Cardiac fibroblast (primary cell): ENCODE measurements around the gene NCOA3.

Experiments
- DNase-seq, 2 donors: peaks; one replicate each; pipeline versions ENCODE4 v3.0.0 to v3.0.0-alpha.2; 2010; ENCODE audit warnings: low read depth in 2 of 2
- H3K4me3 ChIP-seq, 2 donors: replicated peaks in 1 of 2; 1 replicate in 1 of 2; 2 replicates in 1 of 2; pipeline ENCODE4 v1.5.1; 2011; ENCODE audit warnings: low read depth in 2 of 2, low read length in 2 of 2, mild to moderate bottlenecking in 2 of 2, moderate library complexity in 1 of 2
- TF ChIP-seq, protein P1 (sequence below): IDR thresholded peaks from one replicate; pipeline ENCODE4 v1.5.1; 2011; ENCODE audit warnings: low read depth, mild to moderate bottlenecking, low read length, inconsistent platforms

NCOA3 gene

DNA sequence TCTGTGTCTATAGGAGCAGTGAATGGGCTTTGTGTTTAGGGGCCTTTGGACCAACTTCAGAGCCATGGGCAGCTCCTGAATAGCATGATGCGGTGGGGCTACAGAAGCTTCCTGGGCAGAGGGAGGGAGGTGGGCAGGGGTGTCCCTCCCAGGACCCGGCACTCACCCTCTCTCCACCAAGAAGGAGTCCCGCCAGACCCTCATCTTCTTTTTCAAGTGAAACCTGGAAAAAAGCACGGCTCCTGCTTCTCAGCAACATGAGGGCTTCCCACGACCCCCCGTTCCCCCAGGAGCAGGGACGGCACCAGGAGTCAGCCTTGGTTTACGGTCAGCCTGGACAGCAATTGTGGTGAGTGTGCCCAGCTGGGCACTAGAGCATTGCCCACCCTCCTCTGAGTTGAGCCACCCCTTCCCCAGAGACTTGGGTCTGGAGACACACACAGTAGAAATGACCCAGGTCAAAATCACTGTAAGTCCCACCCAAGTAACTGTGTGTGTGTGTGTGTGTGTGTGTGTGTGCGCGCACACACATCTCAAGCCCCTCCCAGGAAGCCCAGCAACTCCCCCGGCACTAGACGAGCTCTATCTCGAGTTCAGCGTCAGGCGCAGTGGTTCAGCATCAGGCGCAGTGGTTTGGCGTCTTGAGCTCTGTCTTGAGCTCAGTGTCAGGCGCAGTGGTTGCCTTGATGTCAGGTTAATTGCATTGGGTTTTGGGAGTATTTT, 175.4 kb downstream of the NCOA3 start:
- H3K4me3 ChIP-seq = no peak overlapping the region
- DNase-seq = no peak
- TF ChIP-seq, protein P1, sequence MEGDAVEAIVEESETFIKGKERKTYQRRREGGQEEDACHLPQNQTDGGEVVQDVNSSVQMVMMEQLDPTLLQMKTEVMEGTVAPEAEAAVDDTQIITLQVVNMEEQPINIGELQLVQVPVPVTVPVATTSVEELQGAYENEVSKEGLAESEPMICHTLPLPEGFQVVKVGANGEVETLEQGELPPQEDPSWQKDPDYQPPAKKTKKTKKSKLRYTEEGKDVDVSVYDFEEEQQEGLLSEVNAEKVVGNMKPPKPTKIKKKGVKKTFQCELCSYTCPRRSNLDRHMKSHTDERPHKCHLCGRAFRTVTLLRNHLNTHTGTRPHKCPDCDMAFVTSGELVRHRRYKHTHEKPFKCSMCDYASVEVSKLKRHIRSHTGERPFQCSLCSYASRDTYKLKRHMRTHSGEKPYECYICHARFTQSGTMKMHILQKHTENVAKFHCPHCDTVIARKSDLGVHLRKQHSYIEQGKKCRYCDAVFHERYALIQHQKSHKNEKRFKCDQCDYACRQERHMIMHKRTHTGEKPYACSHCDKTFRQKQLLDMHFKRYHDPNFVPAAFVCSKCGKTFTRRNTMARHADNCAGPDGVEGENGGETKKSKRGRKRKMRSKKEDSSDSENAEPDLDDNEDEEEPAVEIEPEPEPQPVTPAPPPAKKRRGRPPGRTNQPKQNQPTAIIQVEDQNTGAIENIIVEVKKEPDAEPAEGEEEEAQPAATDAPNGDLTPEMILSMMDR = no peak

GRCh38 chr20:47677635-47678453, 176.2 kb downstream of the NCOA3 start:
- DNase-seq = peak; percentile 42 to 46
- no peak overlapping the region for H3K4me3 ChIP-seq

GRCh38 chr20:47678536-47678935, 176.8 kb downstream of the NCOA3 start:
- H3K4me3 ChIP-seq = no peak overlapping the region
- TF ChIP-seq, protein P1 = no peak
- DNase-seq = no peak

More at GRCh38 chr20:47677635-47678453, 176.2 kb downstream of the NCOA3 start:
- TF ChIP-seq, protein P1 = peak; percentile 85

DNA sequence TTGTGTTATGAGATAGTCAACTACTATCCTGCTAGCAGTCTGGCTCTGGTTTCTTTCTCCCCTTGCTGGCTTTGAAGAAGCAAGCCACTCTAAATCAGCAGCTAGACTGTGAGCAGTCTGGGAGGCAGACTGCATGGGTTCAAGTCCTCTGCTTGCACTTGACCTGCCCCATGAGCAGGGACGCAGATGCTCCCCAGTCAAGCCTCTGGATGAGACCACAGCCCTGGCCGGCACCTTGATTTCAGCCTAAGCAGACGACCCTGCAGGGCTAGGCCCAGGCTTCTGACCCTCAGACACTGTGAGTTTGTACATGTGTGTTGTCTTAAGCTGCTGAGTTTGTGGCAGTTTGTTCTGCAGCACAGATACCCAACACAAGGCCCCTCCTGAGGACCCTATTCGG, 177.8 kb downstream of the NCOA3 start:
- TF ChIP-seq, protein P1 = no peak
- no peak for DNase-seq
- H3K4me3 ChIP-seq = no peak overlapping the region

DNA sequence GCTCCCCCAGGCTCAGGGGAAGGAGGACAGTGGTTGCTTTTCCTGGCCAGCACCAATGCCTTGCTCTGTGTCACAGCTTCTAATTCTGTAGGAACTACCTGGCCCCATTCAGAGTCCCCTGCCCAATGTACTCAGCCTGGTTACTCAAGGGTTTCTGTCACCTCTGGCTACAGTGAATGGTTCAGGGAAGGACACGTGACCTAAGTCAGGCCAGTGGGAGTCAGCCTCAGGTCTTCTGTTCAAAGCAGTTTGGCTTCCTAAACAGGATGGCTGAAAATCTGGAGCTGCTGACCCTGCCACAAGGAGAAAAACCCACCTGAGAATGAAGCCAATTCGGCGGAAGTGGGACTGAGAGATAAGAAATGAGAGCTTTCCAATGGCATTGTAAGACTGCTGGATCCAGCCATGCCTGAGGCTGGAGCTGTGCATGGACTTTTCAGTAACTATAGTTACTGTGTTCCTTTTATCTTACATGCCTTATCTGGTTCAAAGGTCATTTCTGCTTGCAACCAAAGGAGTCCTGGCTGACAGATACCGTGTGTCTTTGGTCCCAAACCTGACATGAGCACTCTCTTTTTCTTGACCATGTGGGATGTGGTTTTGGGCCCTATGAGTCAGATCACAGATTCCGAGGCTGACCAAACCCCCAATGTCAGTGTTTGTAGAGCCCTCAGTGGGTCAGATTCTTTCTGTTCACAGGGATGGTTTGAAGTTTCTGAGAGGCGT, 179.3 kb downstream of the NCOA3 start:
- H3K4me3 ChIP-seq = no peak overlapping the region
- no peak for DNase-seq

GRCh38 chr20:47682028-47682783, 180.5 kb downstream of the NCOA3 start:
- no peak overlapping the region for H3K4me3 ChIP-seq
- TF ChIP-seq, protein P1 = no peak
- DNase-seq = peak; percentile 44 to 89

More for the DNA sequence above, 179.3 kb downstream of the NCOA3 start:
- TF ChIP-seq, protein P1 = no peak
